Measurements from ENCODE around the gene GBX1.

Gene GBX1

GRCh38 chr7:151167197-151167961, at the start of gene GBX1:
TSS of gene GBX1 (minus strand) at chr7:151167694. CDS start at chr7:151167548, 146 bp downstream.
- DNase-seq, result no peak

GRCh38 chr7:151215396-151215795, 47.9 kb upstream of the GBX1 start:
- DNase-seq, result no peak

DNA sequence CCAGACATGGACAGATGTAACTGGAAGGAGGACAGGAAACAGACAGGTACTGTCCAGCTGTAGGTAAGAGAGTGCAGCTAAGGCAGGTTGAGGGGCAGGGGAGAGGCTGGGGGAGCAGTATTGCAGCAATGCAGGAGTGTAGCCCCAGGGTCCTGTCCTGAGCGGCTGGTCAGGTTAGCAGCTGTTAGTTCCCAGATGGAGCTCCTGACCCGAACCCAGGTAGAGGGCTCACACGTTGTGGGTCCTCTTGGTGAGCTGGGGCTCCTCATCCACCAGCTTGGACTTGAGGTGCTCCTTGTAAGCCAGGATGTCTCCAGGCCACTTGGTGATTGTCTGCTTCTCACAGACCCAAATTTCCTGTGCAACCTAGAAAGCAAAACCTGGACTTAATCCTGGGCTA, 46.3 kb upstream of the GBX1 start:
- DNase-seq, result no peak

DNA sequence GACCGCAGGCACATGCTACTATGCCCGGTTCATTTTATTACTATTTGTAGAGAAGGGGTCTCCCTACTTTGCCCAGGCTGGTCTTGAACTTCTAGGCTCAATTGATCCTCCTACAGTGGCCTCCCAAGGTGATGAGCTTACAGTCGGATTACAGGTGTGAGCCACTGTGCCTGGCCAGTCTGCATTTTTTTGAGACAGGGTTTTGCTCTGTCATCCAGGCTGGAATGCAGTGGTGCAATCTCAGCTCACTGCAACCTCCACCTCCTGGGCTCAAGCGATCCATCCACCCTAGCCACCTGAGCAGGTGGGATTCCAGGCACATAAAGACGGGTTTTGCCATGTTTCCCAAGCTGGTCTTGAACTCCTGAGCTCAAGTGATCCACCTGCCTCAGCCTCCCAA, 45.1 kb upstream of the GBX1 start:
- no peak for DNase-seq

DNA sequence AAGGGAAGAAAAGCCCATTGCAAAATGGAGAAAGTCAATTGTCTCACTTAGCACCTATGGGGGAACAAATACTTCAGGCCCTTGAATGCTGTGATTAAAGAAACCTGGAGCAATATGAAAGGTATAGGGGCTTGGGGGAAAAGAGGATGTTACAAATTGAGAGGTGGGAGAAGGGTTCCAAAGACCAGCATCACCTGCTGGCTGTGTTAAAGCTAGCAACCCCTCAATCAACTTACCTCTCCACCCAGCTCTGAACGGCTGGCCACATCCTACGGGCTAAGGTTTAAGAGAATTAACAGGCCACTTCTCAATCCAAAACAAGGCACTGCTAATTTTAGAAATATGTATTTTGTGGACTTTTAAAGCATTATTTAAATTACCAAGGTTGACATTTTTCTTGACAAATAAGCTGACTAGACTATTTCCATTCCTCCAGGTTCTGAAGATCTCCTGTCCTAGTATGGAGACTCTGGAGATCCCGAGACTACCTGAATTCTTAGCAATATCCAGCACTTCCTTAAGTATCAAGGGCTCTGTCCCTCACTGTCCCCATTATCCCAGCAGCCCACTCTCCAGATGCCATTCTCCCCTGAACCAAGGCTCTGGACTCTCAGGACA, 43.8 kb upstream of the GBX1 start:
- DNase-seq, result no peak

DNA sequence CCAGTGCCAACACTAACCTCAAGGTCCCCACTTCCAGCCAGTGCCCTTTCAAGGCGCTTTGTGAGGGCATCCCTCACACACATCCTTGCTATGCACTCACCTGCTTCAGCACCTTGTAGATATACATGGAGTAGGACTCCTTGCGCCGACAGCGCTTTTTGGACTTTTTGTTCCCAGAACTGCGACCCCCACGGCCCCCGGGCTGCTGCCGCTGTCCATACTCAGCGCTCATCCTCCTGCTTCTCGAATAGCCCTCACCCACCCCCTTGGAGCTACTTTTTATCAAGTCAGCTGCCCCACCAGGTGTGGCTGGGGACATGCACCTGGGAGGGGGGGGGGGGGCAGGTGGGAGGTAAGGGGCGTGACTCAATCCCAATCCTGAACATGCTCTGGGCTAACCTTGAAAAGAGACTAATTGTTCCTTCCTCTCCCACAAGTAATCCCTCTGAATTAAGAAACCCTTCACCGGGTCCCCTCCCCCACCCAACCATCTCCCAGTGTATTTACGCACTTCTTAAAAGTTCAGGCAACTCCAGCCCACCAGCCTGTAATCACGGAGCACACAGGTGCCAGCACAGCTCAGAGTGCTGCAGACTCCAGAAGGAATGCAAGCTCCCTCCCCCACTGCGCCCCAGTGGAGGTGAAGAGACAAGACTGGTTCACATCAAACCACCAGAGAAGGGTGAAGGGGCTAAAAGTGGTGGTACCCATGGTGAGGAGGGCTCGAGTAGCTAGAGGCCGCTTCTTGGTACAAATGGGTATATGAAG, 42.8 kb upstream of the GBX1 start, which contains the start of gene H2BK1:
TSS of gene H2BK1 (minus strand) at position 402 of the 768 bp plus-strand sequence. CDS start at position 232, 170 bp downstream.
- DNase-seq, result no peak

DNA sequence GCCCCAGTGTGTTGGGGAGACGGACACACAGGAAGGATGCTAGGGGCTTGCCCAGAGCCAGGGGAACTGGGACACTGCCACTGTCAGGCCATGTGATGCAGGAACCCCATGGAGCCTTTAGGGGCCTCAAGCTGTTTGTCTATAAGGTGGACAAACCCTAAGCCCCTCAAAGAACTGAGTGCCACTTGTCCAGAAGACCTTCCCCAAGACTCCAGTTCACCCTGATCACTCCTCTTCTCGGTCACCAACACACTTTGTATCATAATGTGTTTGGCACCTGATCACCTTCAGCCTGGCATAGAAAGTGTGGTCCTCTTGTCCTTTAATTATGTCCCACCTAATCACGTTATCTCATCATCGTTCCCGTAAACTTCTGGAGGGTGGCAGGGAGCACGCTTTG, 42.1 kb upstream of the GBX1 start:
- no peak for DNase-seq

- DNase-seq, result no peak
Measured at GRCh38 chr7:151208253-151208862, 40.9 kb upstream of the GBX1 start.

- no peak for DNase-seq
Measured at GRCh38 chr7:151207804-151208203, 40.3 kb upstream of the GBX1 start.

- DNase-seq, result no peak
Measured at GRCh38 chr7:151207315-151207714, 39.8 kb upstream of the GBX1 start.

GRCh38 chr7:151206914-151207313, 39.4 kb upstream of the GBX1 start:
- DNase-seq, result peak; percentile 66

GRCh38 chr7:151205730-151206129, 38.2 kb upstream of the GBX1 start:
- DNase-seq, result no peak

DNA sequence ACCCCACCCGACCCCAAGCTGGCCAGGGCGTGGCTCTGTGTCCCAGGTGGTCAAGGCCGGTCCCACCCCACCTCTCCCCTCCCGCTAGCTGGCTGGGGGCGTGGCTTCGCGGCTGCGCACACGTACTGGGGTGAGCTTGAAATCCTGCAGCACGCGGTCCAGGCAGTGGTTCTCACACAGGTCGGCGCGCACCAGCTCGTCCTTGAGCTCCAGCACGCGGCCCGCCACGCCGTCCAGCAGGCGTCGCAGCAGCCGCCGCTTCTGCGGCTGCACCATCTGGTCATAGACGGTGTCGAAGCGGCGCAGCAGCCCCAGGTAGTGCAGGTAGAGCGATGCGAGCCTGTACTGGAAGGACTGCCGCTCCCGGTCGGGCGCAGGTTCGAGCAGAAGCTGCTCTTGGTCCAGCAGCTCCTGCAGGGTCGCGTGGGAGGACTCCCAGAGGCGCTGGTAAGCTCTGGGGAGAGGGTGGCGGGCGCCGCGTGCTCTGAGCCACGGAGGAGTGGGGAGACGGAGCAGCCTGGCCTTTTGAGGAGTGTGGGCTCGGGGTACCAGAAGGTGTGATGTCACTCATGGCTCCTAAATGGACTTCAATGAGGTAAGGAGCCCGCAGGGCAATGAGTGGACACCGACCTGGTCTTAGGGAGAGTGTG, 37.0 kb upstream of the GBX1 start:
- DNase-seq, result no peak

- DNase-seq, result no peak
Measured at GRCh38 chr7:151202836-151203235, 35.3 kb upstream of the GBX1 start.

- no peak for DNase-seq
Measured at GRCh38 chr7:151201751-151202150, 34.3 kb upstream of the GBX1 start.

DNA sequence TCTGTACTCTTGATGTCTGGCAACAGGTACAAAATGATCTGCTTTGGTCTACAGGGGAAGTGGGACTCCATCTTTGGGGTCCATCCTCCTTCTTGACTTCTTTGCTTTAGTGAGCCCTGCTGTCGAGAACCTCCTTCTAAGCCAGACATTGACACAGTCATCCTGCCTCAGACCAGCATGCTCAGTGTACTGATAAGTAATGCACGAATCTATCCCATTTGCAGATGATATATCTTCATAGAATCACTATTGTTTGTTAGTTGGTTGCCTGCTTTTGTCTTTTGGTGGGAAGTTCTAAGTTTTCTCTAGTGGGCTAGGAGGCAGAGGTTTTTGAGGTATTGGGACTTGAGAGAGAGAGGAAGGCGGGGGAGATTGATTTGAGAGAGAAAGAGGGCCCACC, 33.9 kb upstream of the GBX1 start:
- DNase-seq, result no peak

- DNase-seq, result no peak
Measured at GRCh38 chr7:151198945-151199848, 31.7 kb upstream of the GBX1 start.

DNA sequence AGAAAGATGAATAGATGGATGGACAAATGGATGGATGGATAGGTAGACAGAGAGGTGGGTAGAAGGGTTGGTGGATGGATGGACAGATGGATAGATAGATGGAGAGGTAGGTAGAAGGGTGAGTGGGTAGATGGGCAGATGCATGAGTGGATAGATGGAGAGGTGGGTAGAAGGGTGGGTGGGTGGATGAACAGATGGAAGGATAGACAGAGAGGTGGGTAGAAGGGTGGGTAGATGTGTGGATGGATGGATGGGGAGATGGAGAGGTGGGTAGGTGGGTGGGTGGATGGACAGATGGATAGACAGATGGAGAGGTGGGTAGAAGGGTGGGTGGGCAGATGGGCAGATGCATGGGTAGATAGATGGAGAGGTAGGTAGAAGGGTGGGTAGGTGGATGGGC, 30.4 kb upstream of the GBX1 start:
- no peak for DNase-seq

GRCh38 chr7:151195616-151196450, 28.3 kb upstream of the GBX1 start:
- DNase-seq, result no peak

DNA sequence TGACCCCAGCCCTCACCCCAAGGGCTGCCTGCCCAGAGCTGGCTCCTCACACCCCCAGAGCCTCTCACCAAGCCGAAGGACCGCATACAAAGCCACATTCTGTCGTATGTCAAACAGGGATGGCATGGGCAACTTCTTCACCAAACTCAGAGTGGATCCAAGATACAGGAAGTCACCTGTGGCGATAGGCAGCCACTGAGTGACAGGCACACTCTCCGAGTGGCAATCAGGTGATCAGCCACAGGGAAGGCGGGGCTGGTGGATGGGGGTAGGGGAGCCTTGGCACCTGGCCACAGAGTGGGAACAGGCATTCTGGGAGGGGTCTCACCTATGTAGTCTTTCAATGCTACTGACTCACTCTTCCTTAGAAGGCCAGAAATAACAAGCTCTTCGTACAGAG, 26.7 kb upstream of the GBX1 start:
- no peak for DNase-seq

Data from hematopoietic multipotent progenitor cell treated with erythropoietin and hydrocortisone succinate and interleukin-3 and kit ligand, for 6 days (in vitro differentiated cells).